Measurements from ENCODE around the gene MAML3.

Gene MAML3

DNA sequence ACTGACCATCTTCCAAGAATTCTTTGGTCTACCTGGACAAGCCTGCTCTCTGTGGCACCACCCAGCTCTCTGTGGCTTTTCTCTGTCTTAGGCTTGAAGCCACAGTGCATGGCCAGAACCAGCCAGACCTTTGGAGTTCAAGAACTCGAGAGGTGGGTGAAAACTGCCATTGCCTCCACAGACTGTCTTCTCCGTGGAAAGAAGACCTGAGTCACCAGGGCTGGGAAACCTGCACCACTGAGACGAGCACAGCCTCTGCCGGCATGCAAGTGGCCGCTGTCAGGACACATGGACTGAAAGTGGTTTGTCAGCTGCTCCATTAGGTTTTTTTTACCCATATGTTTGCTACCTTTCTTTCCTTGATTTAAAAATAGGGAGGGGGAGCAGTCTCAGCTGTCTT lies 413.9 kb downstream of the MAML3 start:
- in situ Hi-C loops (cut with MboI; ENCODE audit: low sequenced_read_pairs): no loop called here

DNA sequence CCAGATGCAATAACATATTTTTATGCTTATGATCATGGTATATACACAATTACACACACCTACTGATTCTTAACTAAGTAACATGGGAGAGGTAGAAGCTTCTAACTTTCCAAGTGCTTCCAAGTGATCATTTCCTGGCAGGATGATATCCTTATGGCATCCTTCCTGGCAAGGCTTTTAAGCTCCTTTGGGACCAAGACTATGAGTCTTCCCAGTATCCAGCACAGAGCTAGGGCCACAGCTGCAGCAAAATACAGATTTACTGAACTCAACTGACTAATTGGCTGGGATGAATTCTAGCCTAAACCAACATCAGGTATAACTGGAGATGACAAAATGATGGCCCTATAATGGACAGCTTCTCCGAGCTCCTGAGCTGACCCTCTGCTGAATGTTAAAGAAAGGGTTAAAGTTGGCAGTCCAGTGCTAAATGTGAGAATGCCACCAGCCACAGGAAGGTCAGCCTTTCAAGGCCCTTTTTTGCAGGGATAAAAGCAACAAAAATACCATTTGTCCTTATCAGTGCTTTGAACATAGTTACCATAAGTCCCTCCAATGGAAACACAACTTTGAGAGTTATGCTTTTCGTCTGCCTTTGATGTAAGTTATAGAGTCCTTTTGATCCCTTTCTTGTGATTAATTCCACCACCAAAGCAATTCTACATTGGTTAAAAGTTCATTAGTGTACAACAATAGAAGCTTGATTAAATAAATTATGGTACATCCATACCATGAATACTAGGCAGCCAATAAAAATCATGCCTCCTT lies 415.0 kb downstream of the MAML3 start:
- in situ Hi-C loops (cut with MboI; ENCODE audit: low sequenced_read_pairs): no loop called here

DNA sequence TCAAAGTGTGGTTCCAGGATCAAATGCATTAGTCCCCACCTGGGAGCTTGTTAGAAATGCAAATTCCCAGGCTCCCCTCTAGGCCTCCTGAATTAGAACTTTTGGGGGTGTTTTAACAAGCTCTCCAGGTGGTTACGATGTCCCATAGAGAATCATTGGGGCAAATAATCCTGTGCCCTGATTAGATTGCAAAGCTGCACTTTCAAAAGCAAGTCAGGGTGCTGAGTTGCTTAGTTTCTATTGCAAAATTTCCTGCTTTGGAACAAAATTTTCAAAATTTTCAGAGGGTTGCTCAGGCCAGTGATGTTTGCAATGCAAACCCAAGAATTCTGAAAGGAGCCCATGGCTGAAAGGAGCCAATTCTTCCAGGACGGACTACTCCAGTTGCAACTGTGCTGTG lies 417.3 kb downstream of the MAML3 start:
- in situ Hi-C loops (cut with MboI; ENCODE audit: low sequenced_read_pairs): no loop called here

DNA sequence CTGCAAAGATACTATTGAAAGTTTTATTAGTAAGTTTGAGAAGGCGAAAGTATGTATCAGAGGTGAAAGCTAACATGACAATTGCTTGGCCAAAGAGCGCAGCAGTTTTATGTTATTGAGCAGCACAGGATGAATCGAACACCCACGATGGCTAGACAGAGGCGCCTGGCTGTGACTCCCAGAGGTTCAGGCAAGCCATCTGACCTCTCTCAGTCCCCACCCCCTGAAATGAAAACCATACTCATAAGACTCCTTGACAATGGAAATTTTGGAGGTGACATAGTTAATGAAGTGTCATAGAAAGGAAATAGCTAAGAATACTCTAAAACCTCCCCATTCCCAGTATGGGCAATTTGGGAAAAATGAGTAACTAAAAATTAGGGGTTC lies 417.7 kb downstream of the MAML3 start:
- in situ Hi-C loops (cut with MboI; ENCODE audit: low sequenced_read_pairs): no loop called here

DNA sequence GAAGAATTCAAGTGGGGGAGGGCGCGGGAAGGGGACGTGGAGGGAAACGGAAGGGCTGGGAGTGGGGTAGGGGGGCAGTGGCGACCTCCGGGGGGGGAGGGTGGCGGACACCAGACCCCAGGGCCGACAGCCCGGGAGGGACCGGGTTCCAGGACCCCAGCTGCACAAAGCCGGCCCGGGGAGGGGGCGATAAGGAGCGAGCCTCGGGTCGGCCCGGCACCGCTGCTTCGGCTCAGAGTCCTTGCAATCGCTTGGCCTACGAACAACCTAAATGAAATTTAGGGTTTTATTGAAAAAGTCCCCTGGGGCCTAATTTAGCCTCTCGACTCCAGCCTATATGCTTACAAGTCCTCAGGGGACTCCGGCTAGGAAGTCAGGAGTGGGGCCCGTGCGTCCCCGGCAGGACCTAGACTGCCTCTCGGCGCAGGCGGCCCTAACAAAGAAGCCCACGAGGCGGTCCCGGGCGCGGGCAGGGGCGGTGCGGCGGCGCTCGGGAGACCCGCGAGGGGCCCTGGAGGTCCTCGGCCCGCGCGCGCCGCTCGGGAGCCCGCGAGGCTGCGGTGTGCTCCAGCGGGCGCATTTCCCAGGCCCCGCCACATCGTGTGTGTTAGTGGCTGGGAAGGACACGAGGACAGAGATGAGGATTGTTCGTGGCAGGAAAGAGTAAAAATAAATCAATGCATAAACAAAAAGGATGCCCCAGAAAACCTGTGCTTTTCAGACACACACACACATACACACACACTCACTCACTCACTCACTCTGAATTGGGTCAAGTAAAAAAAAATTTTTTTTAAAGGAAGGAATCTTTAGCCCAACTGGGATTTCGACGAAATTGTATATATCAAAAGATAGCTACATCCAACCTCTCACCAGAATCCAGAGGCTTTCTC lies 418.4 kb downstream of the MAML3 start:
- in situ Hi-C loops (cut with MboI; ENCODE audit: low sequenced_read_pairs): no loop called here

DNA sequence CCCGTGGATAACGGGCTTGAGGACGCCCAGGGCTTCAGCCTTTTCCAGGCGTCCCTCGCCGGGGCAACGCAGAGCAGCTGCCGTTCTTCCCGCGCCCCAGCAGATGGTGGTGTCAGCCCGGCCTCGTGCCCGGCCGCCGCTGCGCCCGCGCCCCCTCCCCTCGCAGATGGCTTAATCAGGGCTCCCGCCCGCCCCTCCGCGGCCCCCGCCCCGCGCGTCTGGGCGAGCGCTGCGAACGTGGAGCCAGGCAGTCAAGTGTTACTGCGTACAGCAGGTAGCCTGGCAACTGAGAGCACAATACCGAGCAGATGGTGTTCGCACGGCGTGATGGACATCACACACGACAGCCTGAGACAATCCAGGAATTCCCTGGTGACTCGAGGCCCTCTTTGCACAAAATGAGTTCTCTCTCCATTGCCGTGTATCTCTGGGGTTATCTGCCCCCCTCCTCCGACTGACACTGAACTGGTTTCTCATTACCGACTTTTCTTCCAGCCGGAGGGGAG lies 419.1 kb downstream of the MAML3 start:
- in situ Hi-C loops (cut with MboI; ENCODE audit: low sequenced_read_pairs): no loop called here

DNA sequence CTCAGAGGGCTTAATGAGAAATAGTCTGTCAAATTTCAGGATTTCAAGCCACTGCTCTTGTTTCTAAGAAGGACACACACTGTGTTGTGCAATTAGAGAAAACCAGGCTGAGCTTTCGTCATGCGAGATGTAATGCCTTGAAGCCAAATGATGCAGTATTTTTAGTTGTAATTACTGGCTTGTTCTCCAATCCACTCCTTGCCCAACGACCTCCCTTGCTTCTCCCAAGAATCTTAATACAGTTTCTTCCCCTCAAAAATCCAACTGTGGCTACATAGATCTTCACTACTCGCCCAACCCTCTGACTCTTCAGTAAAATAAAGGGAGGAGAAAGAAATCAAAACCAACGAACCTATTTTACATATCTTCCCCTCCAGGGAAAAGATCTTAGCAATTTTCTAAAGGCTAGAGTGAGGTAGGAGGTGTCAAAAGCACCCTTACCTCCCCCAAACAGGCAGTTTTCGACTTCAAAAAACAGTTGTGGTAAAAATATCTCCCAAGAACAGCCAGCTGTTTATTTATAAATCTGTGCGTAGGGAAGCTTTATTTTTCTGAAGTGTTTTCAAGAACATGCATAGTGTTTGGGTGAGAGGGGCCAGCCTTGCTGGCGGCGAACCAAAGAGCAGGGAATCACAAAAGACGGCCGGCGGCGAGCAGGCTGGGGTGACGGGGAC lies 419.6 kb downstream of the MAML3 start:
- in situ Hi-C loops (cut with MboI; ENCODE audit: low sequenced_read_pairs): no loop called here

DNA sequence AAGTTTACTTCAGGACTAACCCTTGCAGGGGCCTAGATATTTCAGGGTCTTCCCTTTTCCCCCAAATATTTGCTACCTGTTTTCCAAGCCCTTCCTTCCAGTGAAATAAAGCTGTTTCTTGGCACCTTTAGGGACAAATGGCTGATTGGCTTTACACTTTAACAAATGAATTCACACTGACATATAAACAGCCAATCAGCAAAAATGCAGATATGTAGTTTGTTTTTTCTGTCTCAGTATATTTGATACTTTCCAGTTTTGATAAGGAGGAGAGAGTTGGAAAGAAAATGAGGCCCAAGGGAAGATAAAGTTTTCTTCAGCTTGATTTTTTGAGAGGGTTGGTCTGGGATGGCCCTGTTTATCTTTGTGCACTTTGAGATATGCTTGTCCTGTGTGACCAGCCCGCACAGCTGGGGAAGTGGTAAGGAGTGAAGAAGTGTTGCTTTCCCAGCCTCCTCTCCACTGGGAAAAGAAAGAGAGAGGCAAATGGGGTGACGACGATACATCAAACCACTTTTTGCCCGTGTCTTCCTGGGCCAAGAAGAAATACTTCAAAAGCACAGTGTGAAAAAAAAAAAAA lies 420.9 kb downstream of the MAML3 start:
- in situ Hi-C loops (cut with MboI; ENCODE audit: low sequenced_read_pairs): no loop called here

DNA sequence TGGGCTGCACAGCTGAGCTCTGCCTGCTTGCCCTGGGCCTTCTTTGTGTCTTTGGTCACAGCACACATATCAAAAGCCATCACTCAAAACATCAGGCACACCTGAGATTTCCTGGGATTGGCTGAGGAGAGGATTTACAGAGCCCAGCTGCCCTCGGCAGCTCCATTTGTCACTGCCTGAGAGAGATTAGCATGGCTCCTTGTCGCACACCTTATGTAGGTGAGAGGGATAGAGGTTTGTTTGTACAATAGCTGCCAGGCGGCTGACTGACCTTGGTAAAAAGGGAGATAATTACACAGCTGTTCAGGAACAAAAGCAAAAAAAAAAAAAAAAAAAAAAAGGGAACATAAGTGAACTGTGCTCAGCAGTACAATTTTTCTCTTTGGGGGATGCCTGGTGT lies 425.1 kb downstream of the MAML3 start:
- in situ Hi-C loops (cut with MboI; ENCODE audit: low sequenced_read_pairs): no loop called here

DNA sequence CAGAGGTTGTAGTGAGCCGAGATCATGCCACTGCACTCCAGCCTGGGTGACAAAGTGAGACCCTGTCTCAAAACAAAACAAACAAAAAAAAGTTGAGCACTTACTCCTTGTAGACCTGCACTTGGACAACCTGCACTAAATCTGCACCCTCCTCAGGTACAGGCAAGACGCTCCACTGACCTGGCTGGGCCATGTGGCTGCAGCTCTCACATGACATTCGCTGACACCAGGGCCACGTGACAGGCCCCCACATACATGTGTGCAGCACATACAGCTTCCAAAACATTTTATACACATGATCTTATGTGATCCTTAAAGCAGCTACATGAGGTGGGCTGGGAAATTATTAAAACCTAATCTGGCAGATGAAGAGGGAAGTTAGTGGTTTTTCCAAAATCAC lies 425.8 kb downstream of the MAML3 start:
- in situ Hi-C loops (cut with MboI; ENCODE audit: low sequenced_read_pairs): no loop called here

DNA sequence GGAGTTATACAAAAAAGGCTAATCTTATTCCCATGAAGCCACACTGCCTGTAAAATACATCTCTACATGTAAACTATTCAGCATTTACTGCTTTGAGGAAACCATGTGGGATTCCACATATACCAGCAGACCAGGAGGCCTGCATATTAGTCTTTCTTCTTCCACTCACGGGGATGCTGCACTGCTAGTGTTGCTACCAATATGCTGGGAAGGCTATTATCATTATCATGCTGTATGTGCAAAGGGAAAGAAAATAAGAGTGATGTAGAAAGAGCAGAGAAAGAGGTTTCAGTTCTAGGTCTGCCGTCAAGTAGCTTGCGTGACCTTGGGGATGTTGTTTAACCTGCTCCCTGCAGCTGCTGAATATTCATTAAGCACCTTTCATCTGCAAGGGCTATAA lies 427.4 kb downstream of the MAML3 start:
- in situ Hi-C loops (cut with MboI; ENCODE audit: low sequenced_read_pairs): no loop called here

DNA sequence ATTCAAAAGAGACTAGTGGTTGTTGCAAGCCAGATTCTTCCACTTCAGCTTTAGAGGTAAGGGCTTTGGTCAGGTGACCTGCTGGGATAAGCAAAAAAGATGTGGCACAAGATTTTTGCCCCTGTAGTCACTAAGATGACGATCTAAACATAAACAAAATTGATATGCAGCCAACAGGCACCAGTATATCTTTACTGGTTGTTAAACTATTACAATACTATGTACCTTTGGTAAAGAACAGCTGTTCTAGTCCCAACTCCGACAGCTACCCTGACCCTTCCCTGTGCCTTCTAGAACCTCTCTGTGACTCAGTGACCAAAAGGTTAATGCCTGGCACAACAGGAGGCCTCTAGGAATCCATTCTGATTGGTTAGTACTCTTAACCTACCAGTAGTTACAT lies 428.7 kb downstream of the MAML3 start:
- in situ Hi-C loops (cut with MboI; ENCODE audit: low sequenced_read_pairs): no loop called here

DNA sequence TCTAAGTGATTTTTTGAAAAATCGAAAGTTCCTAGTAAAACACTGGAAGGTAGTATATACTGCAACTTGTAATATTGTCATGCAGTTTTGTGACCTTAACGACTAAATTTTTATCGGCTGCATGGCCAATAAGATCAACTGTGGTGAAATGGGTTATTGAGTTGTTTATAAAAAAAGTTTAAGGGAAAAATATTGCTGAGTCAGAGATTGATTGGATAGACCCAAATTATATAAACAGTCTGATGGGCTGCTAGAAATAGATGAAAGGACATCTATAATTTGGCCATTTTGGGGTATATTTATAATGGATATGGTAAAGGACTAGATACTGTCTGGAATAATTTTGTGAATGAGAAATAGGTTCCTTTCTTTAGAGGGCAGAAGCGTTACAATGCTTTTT lies 432.2 kb downstream of the MAML3 start:
- in situ Hi-C loops (cut with MboI; ENCODE audit: low sequenced_read_pairs): no loop called here

DNA sequence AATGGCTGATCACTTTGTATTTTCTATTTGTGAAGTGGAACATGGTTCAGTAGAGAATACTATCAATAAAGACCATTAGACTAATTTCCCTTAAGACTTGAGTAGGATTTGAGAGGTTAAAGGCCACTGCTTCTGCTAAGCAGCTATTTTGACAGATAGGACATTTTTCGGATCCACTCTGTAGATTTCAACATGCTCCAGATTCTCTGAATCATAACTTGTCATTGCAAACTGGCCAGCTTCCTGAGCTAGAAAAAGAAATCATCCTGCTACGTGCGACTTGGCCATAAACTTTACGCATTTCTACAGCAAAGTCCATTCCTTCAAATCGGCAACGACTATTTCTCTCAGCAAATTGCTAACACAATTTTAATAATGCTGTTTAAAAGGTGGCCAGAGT lies 433.2 kb downstream of the MAML3 start:
- in situ Hi-C loops (cut with MboI; ENCODE audit: low sequenced_read_pairs): no loop called here

DNA sequence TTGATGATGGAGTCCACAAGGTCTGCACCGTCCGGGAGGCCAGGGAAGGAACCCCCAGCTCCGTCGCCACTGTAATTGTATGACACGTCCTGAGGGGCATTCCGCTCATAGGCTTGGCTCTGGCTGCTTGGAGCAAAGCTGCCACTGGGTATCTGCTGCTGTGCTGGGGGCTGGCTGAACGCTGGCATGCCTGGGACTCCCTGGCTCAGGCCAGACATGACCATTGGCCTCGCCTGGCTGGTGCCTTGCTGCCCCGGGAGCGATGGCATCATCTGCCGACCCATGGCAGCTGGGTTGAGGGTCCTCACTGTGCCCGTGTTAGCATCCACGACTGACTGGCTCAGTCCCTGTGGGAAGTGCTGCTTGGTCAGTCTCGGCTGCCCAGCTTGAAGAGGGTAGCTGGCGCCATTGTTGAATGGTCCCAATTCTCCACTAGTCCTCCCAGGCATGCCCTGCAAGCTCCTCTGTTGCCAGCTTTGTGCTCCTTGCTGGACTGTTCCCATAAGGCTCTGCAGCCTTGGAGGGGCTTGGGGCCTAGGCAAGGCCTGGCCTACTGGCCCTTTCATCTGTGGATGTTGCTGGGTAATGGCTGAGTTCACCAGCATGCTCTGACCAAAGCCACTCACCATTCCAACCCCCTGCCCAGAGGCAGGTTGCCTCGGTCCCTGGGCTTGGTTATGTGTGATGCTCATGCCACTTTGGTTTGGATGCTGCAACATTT lies 434.4 kb downstream of the MAML3 start:
- in situ Hi-C loops (cut with MboI; ENCODE audit: low sequenced_read_pairs): no loop called here

DNA sequence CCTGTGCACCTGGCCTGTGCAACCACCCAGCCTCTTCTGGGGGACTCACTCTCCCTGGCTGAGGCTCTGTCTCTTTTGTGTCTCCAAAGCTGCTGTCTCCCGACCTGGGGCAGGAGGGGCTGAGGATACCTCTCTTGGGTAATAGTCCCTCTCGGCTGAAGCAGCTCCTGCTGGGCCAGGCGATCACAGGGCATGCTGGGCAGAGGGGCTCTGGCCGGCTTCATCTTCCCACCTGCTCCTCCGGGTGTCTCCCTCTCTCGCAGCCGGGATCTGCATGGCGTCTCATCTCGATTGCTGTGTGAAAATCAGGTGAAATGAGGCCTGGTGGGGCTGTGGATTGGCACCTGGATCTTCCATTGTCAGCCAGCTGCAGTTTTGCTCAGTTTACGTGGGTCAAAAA lies 435.2 kb downstream of the MAML3 start:
- in situ Hi-C loops (cut with MboI; ENCODE audit: low sequenced_read_pairs): no loop called here

DNA sequence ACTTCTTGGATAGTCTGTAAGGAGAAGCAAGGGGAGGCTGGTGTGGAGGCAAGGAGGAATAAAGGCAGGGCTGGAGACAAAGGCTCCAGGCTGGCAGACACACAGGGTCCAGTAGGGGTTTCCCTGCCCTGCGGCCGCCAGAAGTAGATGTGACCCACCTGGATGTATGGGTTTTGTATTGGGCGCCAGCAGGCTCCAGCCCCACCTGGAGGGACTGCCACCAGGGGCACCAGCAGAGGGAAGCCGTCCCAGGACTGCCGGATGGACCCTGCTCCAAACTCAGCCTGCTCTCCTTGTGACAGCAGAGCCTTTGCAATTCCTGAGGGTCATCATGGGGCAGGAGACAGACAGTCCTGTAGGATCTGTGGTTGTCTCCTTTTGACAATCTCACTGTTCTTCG lies 435.6 kb downstream of the MAML3 start:
- in situ Hi-C loops (cut with MboI; ENCODE audit: low sequenced_read_pairs): no loop called here

DNA sequence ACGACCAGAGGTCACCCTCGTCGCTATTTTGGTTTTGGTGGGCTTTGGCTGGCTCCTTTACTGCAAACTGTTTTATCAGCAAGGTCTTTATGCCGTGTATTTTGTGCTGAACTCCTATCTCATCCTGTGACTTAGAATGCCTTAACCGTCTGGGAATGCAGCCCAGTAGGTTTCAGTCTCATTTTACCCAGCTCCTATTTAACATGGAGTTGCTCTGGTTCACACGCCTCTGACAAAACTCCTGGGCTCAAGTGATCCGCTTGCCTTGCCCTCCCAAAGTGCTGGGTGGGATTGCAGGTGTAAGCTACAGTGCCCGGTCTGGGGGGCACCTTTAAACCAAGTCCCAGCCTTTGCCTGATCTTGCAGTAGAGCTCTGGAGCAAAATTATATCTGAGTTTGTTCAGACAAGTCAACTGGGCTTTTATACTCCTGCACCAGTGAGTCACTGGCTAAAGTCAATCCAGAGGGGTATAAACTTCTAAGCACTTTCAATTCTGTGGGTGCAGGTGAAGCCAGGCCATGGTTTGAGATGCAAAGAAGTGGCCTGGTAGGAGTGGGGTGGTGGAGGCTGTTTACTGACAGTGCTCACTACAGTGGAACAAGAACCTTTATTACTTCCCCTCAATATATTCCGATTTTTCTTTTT lies 438.1 kb downstream of the MAML3 start:
- in situ Hi-C loops (cut with MboI; ENCODE audit: low sequenced_read_pairs): no loop called here

DNA sequence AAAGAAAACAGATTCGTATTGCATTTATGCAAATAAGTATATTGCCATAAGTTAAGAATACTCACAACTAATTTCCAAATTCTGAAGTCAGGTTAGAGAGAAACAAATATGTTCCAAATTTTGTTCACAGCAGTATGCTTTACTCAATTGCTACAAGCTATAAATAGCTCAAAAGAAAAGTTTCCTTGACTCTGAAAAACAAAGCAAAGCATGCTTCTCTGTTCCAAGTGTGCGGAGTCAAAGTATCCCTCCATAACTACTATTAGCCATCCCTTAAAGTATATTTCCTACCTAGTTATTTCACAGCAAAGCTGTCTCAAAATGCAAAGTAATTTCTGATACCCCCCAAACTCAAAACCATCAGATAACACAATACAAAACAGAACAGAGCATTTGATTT lies 441.1 kb downstream of the MAML3 start:
- in situ Hi-C loops (cut with MboI; ENCODE audit: low sequenced_read_pairs): no loop called here

DNA sequence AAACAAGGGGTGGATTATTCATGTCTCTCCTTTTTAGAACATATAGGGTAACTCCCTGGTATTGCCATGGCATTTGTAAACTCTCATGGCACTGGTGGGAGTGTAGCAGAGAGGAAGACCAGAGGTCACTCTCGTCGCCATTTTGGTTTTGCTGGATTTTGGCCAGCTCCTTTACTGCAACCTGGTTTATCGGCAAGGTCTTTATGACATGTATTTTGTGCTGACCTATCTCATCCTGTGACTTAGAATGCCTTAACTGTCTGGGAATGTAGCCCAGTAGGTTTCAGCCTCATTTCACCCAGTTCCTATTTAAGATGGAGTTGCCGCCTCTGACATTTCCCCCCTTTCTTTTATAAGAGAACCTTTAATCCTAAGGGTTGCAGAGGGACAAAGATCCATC lies 442.5 kb downstream of the MAML3 start:
- in situ Hi-C loops (cut with MboI; ENCODE audit: low sequenced_read_pairs): no loop called here
